Natural killer cell treated with Interleukin-12 subunit alpha and Interleukin-12 subunit beta and Interleukin-15 and Interleukin-18, amount 100 ng/mL, for 72 hours (primary cell): ENCODE results near the gene KCNC1. TPM values are rescaled to one million over a fixed set of nuclear protein-coding genes. Genes with fewer than 3 reads are reported as not detected.

Source experiments
- ATAC-seq, 2 donors: fragments of 150-1000 bp; cut with Tn5 transposase in 1 of 2; sonication (Bioruptor Pico), chemical (Tn5 transposase) in 1 of 2; 2 replicates each; pipeline ENCODE4 v1.10.0; 2021
- DNase-seq: peaks from one replicate; pipeline ENCODE4 v3.0.0; 2022; ENCODE audit warnings: low spot score
- H3K27ac Mint-ChIP-seq, 2 donors: 1 replicate in 1 of 2; 2 replicates in 1 of 2; pipeline ENCODE4 v1.8.0; 2022; ENCODE audit warnings: mixed read lengths in 2 of 2, mild to moderate bottlenecking in 1 of 2, moderate library complexity in 1 of 2
- H3K27me3 Mint-ChIP-seq, 2 donors: 1 replicate in 1 of 2; 2 replicates in 1 of 2; pipeline ENCODE4 v1.8.0; 2022; ENCODE audit warnings: mixed read lengths in 2 of 2
- H3K36me3 Mint-ChIP-seq: one replicate; pipeline ENCODE4 v1.8.0; 2022; ENCODE audit warnings: mixed read lengths
- H3K4me1 Mint-ChIP-seq, 2 donors: 1 replicate in 1 of 2; 2 replicates in 1 of 2; pipeline ENCODE4 v1.8.0; 2022; ENCODE audit warnings: low read depth in 2 of 2, mixed read lengths in 2 of 2, mild to moderate bottlenecking in 1 of 2
- H3K4me3 Mint-ChIP-seq: one replicate; pipeline ENCODE4 v1.8.0; 2022; ENCODE audit warnings: mixed read lengths
- H3K9me3 Mint-ChIP-seq: 2 replicates; pipeline ENCODE4 v1.8.0; 2022; ENCODE audit warnings: mixed read lengths
- total RNA-seq, 2 donors: library from RNA; stranded (reverse); gene quantifications; one replicate each; pipeline ENCODE4 v1.2.3, GENCODE V29; 2022

The KCNC1 gene
- total RNA-seq, 2 donors from 2014 or later, result not detected

- Mint-ChIP-seq H3K9me3 (no peaks in the 10 kb centered on the region), H3K27ac (no peak overlapping the region), H3K27me3 (no peaks in the 10 kb centered on the region), H3K36me3 (no peaks in the 10 kb centered on the region), H3K4me1 (no peaks in the 10 kb centered on the region), H3K4me3 (no peak overlapping the region)
- DNase-seq (no peak), ATAC-seq (peak in 1 of 2 donors; percentile 5)
Observed at GRCh38 chr11:17781221-17781620, 46.6 kb downstream of the KCNC1 start.

GRCh38 chr11:17781626-17782025 lies 47.0 kb downstream of the KCNC1 start:
- Mint-ChIP-seq H3K36me3 (no peaks in the 10 kb centered on the region), H3K9me3 (no peaks in the 10 kb centered on the region), H3K4me1 (no peaks in the 10 kb centered on the region), H3K4me3 (no peak overlapping the region), H3K27ac (no peak overlapping the region), H3K27me3 (no peaks in the 10 kb centered on the region)
- no peak for ATAC-seq
- no peak for DNase-seq

GRCh38 chr11:17782145-17782544 lies 47.6 kb downstream of the KCNC1 start:
- H3K36me3 Mint-ChIP-seq, result no peaks in the 10 kb centered on the region
- no peaks in the 10 kb centered on the region for H3K27me3 Mint-ChIP-seq
- no peak overlapping the region for H3K4me3 Mint-ChIP-seq
- no peak for DNase-seq
- H3K27ac Mint-ChIP-seq, result no peak overlapping the region
- no peak for ATAC-seq
- H3K4me1 Mint-ChIP-seq, result no peaks in the 10 kb centered on the region
- no peaks in the 10 kb centered on the region for H3K9me3 Mint-ChIP-seq

- no peaks in the 10 kb centered on the region for H3K36me3 Mint-ChIP-seq
- H3K4me3 Mint-ChIP-seq, result no peak overlapping the region
- no peaks in the 10 kb centered on the region for H3K9me3 Mint-ChIP-seq
- ATAC-seq (no peak), DNase-seq (no peak)
- H3K4me1 Mint-ChIP-seq, result no peaks in the 10 kb centered on the region
- H3K27me3 Mint-ChIP-seq, result no peaks in the 10 kb centered on the region
- H3K27ac Mint-ChIP-seq, result no peak overlapping the region
Observed at GRCh38 chr11:17782603-17783337, 48.2 kb downstream of the KCNC1 start.

- H3K9me3 Mint-ChIP-seq, result no peaks in the 10 kb centered on the region
- no peak overlapping the region for H3K27ac Mint-ChIP-seq
- DNase-seq (no peak), ATAC-seq (no peak)
- peaks cover 0 to 3% of the 10 kb centered on the region in 2 donors for H3K4me1 Mint-ChIP-seq
- H3K4me3 Mint-ChIP-seq, result no peak overlapping the region
- no peaks in the 10 kb centered on the region for H3K27me3 Mint-ChIP-seq
- H3K36me3 Mint-ChIP-seq, result no peaks in the 10 kb centered on the region
Observed at GRCh38 chr11:17783878-17784277, 49.3 kb downstream of the KCNC1 start.

GRCh38 chr11:17786824-17787525 lies 52.4 kb downstream of the KCNC1 start:
- Mint-ChIP-seq H3K27me3 (no peaks in the 10 kb centered on the region), H3K36me3 (no peaks in the 10 kb centered on the region), H3K9me3 (no peaks in the 10 kb centered on the region), H3K27ac (no peak overlapping the region), H3K4me1 (peaks cover 0 to 3% of the 10 kb centered on the region in 2 donors), H3K4me3 (no peak overlapping the region)
- ATAC-seq (no peak), DNase-seq (no peak)

GRCh38 chr11:17788084-17788483 lies 53.5 kb downstream of the KCNC1 start:
- ATAC-seq, result no peak
- H3K4me1 Mint-ChIP-seq, result peaks cover 0 to 3% of the 10 kb centered on the region in 2 donors
- H3K27me3 Mint-ChIP-seq, result no peaks in the 10 kb centered on the region
- no peaks in the 10 kb centered on the region for H3K9me3 Mint-ChIP-seq
- H3K36me3 Mint-ChIP-seq, result no peaks in the 10 kb centered on the region
- H3K4me3 Mint-ChIP-seq, result no peak overlapping the region
- DNase-seq, result no peak
- H3K27ac Mint-ChIP-seq, result no peak overlapping the region

GRCh38 chr11:17790453-17790852 lies 55.9 kb downstream of the KCNC1 start:
- DNase-seq, result no peak
- ATAC-seq, result no peak
- no peaks in the 10 kb centered on the region for H3K36me3 Mint-ChIP-seq
- no peak overlapping the region for H3K27ac Mint-ChIP-seq
- no peaks in the 10 kb centered on the region for H3K27me3 Mint-ChIP-seq
- no peaks in the 10 kb centered on the region for H3K9me3 Mint-ChIP-seq
- peaks cover 0 to 3% of the 10 kb centered on the region in 2 donors for H3K4me1 Mint-ChIP-seq
- no peak overlapping the region for H3K4me3 Mint-ChIP-seq

GRCh38 chr11:17791144-17791543 lies 56.6 kb downstream of the KCNC1 start:
- H3K27ac Mint-ChIP-seq, result no peak overlapping the region
- no peaks in the 10 kb centered on the region for H3K27me3 Mint-ChIP-seq

GRCh38 chr11:17792161-17792560 lies 57.6 kb downstream of the KCNC1 start:
- no peaks in the 10 kb centered on the region for H3K36me3 Mint-ChIP-seq
- H3K27ac Mint-ChIP-seq, result no peak overlapping the region
- no peak overlapping the region for H3K4me3 Mint-ChIP-seq
- H3K4me1 Mint-ChIP-seq, result peaks cover 0 to 3% of the 10 kb centered on the region in 2 donors
- no peak for DNase-seq
- no peak for ATAC-seq
- no peaks in the 10 kb centered on the region for H3K27me3 Mint-ChIP-seq
- no peaks in the 10 kb centered on the region for H3K9me3 Mint-ChIP-seq

More at GRCh38 chr11:17791144-17791543, 56.6 kb downstream of the KCNC1 start:
- Mint-ChIP-seq H3K9me3 (no peaks in the 10 kb centered on the region), H3K4me3 (no peak overlapping the region), H3K4me1 (peaks cover 0 to 3% of the 10 kb centered on the region in 2 donors), H3K36me3 (no peaks in the 10 kb centered on the region)
- no peak for DNase-seq
- ATAC-seq, result no peak

- peaks cover 0 to 5% of the 10 kb centered on the region in 2 donors for H3K4me1 Mint-ChIP-seq
- H3K36me3 Mint-ChIP-seq, result no peaks in the 10 kb centered on the region
- H3K9me3 Mint-ChIP-seq, result no peaks in the 10 kb centered on the region
- H3K4me3 Mint-ChIP-seq, result no peak overlapping the region
- no peaks in the 10 kb centered on the region for H3K27me3 Mint-ChIP-seq
- H3K27ac Mint-ChIP-seq, result no peak overlapping the region
- ATAC-seq, result no peak
- no peak for DNase-seq
Observed at GRCh38 chr11:17793642-17794170, 59.1 kb downstream of the KCNC1 start.

GRCh38 chr11:17794981-17795380 lies 60.4 kb downstream of the KCNC1 start:
- no peaks in the 10 kb centered on the region for H3K9me3 Mint-ChIP-seq
- peaks cover 0 to 3% of the 10 kb centered on the region in 2 donors for H3K4me1 Mint-ChIP-seq
- no peak for DNase-seq
- peak in 1 of 2 donors; percentile 37 for ATAC-seq
- H3K27me3 Mint-ChIP-seq, result no peaks in the 10 kb centered on the region
- no peak overlapping the region for H3K4me3 Mint-ChIP-seq
- no peaks in the 10 kb centered on the region for H3K36me3 Mint-ChIP-seq
- no peak overlapping the region for H3K27ac Mint-ChIP-seq

- Mint-ChIP-seq H3K4me1 (peaks cover 0 to 3% of the 10 kb centered on the region in 2 donors), H3K4me3 (no peak overlapping the region), H3K36me3 (no peaks in the 10 kb centered on the region), H3K27me3 (no peaks in the 10 kb centered on the region), H3K9me3 (no peaks in the 10 kb centered on the region), H3K27ac (no peak overlapping the region)
- no peak for ATAC-seq
- DNase-seq, result no peak
Observed at GRCh38 chr11:17796154-17796553, 61.6 kb downstream of the KCNC1 start.

- Mint-ChIP-seq H3K36me3 (no peaks in the 10 kb centered on the region), H3K27me3 (no peaks in the 10 kb centered on the region), H3K27ac (peak overlapping the region in 1 of 2 donors; percentile 30), H3K9me3 (no peaks in the 10 kb centered on the region), H3K4me1 (peaks cover 0 to 3% of the 10 kb centered on the region in 2 donors), H3K4me3 (no peak overlapping the region)
- DNase-seq, result no peak
- ATAC-seq, result peak in 1 of 2 donors; percentile 28
Observed at GRCh38 chr11:17798253-17798652, 63.7 kb downstream of the KCNC1 start.
